Aorta (tissue), 5 donors: ENCODE measurements around the gene DDAH2. TPM values are rescaled to one million over a fixed set of nuclear protein-coding genes. Genes with fewer than 3 reads are reported as not detected.
A peak's percentile ranks its signal among the peaks of the same experiment; 100 is the strongest.

Experiments used
- ATAC-seq: fragments of 200-7000 bp; cut with Tn5 transposase; one replicate; pipeline ENCODE4 v1.9.1; 2022; ENCODE audit warnings: moderate library complexity; ENCODE audit not compliant: low FRiP score
- DNase-seq, 2 donors: peaks; one replicate each; pipeline ENCODE4 v3.0.0-alpha.2; 2020
- H3K27ac ChIP-seq, 2 donors: one replicate each; pipeline ENCODE4 v1.5.1; 2013; ENCODE audit warnings: low read length in 2 of 2, mild to moderate bottlenecking in 2 of 2, moderate library complexity in 2 of 2, control low read depth in 1 of 2, inconsistent platforms in 1 of 2, low read depth in 1 of 2
- H3K27me3 ChIP-seq, 2 donors: one replicate each; pipeline ENCODE4 v1.6.1; 2013; ENCODE audit warnings: control low read depth in 1 of 2, low read length in 1 of 2, mild to moderate bottlenecking in 1 of 2, moderate library complexity in 1 of 2; ENCODE audit not compliant: insufficient read depth in 2 of 2, control insufficient read depth in 1 of 2
- H3K36me3 ChIP-seq, 2 donors: one replicate each; pipeline ENCODE4 v1.6.1; 2013; ENCODE audit warnings: control low read depth in 1 of 2, low read length in 1 of 2, mild to moderate bottlenecking in 1 of 2; ENCODE audit not compliant: insufficient read depth in 2 of 2, control insufficient read depth in 1 of 2
- H3K4me1 ChIP-seq, 2 donors: one replicate each; pipeline ENCODE4 v1.6.1; 2013; ENCODE audit warnings: low read length in 2 of 2, control low read depth in 1 of 2, mild to moderate bottlenecking in 1 of 2, moderate library complexity in 1 of 2; ENCODE audit not compliant: insufficient read depth in 2 of 2, control insufficient read depth in 1 of 2
- H3K4me3 ChIP-seq, 2 donors: one replicate each; pipeline ENCODE4 v1.5.1; 2013; ENCODE audit warnings: low read length in 2 of 2, control low read depth in 1 of 2, mild to moderate bottlenecking in 1 of 2
- H3K9me3 ChIP-seq: one replicate; pipeline ENCODE4 v1.6.1; 2013; ENCODE audit warnings: mild to moderate bottlenecking, low read length; ENCODE audit not compliant: control insufficient read depth
- WGBS, 2 donors: extraction: QIAGEN DNeasy Blood & Tissue Kit; methylation state at CpG; one replicate each; pipeline ENCODE4 v1.1.7; 2013; 5-methylcytosine and 5-hydroxymethylcytosine counted together
- intact Hi-C, 2 donors: fragments of 100-400 bp; cut with DNase I; formaldehyde crosslinking; loops; one replicate each; pipeline versions ENCODE4 v1.14.2 to v1.15.0; 2022
- polyA plus RNA-seq, 2 donors: library from polyadenylated mRNA; stranded (reverse); fragments of 200-250 nt; gene quantifications; one replicate each; pipeline ENCODE4 v1.2.3, GENCODE V29; 2013
- total RNA-seq, 2 donors: library from RNA; stranded (reverse); fragmentation: NEBNext Ultra II Directional; extraction: Animal tissue kit (Norgen Biotek cat#: 25700); gene quantifications; one replicate each; pipeline ENCODE4 v1.2.1, GENCODE V29; 2021
- donor health status: healthy with polysubstance abuse.
- donor health status: Bipolar disorder and iron deficiency.
- donor health status: DM: no; HTN: no; CAD: no.
- donor health status: DM: no; HTN: no; CAD: no.
- donor health status: DM: yes; HTN: yes; CAD: no.

The DDAH2 gene
- total and polyA plus RNA-seq, 4 donors = 118 to 189 (median 127) TPM

DNA sequence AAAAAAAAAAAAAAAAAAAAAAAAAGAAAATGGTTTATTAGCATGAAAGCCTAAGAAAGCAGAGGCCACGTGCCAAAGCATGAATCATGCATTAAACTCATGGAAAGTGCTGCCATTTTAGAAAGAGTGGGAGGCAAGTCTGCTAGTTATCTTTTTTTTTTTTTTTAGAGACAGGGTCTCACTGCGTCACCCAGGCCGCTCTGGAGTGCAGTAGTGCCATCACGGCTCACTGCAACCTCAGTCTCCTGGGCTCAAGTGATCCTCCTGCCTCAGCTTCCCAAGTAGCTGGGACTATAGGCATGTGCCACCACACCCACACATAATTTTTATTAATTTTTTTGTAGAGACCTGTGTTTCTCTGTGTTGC lies 42.9 kb upstream of the DDAH2 start:
- H3K4me1 ChIP-seq = no peaks in the 10 kb centered on the region
- no peak for ATAC-seq

DNA sequence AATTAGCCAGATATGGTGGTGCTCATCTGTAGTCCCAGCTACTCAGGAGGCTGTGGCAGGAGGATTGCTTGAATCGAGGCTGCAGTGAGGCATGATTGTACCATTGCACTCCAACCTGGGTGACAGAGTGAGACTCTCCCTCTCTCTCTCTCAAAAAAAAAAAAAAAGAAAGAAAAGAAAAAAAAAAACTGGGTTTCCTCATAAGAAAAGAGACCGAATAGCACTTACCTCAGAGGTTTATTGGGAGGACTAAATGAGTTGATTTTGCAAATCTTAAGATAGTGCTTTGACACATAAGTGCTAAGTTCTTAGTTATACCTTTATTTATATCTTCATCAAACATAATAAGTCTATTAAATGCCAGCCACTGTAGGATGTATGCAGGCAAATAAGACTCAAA lies 41.8 kb upstream of the DDAH2 start:
- H3K9me3 ChIP-seq = no peaks in the 10 kb centered on the region
- H3K27me3 ChIP-seq = no peaks in the 10 kb centered on the region
- intact Hi-C loops = loop anchor here in 1 of 2 donors (5.0 kb wide), 1 partner anchor 89 kb away; the partner anchor contains the start of gene LY6G5C
- no peak overlapping the region for H3K27ac ChIP-seq
- 84 to 94% methylated on average over 2 of the region's 2 CpGs for WGBS, 2 donors
- H3K36me3 ChIP-seq = no peaks in the 10 kb centered on the region
- ATAC-seq (no peak), DNase-seq (no peak)
- H3K4me3 ChIP-seq = no peak overlapping the region
- no peaks in the 10 kb centered on the region for H3K4me1 ChIP-seq

More for the DNA sequence above, 42.9 kb upstream of the DDAH2 start:
- intact Hi-C loops = loop anchor here in 1 of 2 donors (5.0 kb wide), 1 partner anchor 90 kb away; the partner anchor contains the start of gene LY6G5C
- no peaks in the 10 kb centered on the region for H3K36me3 ChIP-seq
- no peak for DNase-seq
- no peaks in the 10 kb centered on the region for H3K9me3 ChIP-seq
- H3K27ac ChIP-seq = no peak overlapping the region
- no peaks in the 10 kb centered on the region for H3K27me3 ChIP-seq
- no peak overlapping the region for H3K4me3 ChIP-seq
- 40 to 52% methylated on average over 4 of the region's 4 CpGs for WGBS, 2 donors

DNA sequence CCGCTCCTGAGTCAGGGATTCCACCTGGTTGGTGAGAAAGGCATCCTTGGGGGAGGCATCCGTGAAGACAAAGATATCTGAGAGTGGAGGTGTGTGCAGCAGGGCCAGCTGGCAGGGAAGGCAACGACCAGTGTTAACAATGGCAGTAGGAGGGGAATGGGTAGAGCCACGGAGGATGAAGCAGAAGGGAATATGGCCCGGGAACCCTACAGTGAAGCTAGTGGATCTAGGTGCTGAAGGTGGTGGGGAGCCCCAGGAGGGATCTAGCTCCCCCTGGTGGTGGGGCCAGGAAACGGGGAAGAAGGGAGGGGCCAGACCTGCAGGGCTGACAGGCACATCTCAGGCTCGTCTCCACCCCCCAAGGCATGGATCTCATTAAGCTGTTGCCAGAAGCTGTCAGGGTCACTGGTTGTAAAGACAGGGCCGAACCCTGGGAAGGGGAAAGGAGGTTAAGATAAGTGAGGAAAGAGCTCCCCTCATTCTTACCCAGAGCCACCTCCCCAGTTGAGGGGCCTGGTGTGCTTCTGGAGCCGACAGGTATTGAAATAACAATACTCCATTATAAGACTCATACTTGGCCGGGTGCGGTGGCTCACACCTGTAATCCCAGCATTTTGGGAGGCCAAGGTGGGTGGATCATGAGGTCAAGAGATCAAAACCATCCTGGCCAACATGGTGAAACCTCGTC lies 40.7 kb upstream of the DDAH2 start:
- WGBS, 2 donors = 62 to 71% methylated on average over 12 of the region's 12 CpGs
- DNase-seq (peak; percentile 79 to 85), ATAC-seq (no peak)
- Histone ChIP-seq H3K36me3 (no peaks in the 10 kb centered on the region), H3K27me3 (no peaks in the 10 kb centered on the region), H3K4me3 (no peak overlapping the region), H3K27ac (no peak overlapping the region), H3K9me3 (no peaks in the 10 kb centered on the region), H3K4me1 (no peaks in the 10 kb centered on the region)
- intact Hi-C loops = loop anchor here in 1 of 2 donors (5.0 kb wide), 1 partner anchor 88 kb away; the partner anchor contains the start of gene LY6G5C

DNA sequence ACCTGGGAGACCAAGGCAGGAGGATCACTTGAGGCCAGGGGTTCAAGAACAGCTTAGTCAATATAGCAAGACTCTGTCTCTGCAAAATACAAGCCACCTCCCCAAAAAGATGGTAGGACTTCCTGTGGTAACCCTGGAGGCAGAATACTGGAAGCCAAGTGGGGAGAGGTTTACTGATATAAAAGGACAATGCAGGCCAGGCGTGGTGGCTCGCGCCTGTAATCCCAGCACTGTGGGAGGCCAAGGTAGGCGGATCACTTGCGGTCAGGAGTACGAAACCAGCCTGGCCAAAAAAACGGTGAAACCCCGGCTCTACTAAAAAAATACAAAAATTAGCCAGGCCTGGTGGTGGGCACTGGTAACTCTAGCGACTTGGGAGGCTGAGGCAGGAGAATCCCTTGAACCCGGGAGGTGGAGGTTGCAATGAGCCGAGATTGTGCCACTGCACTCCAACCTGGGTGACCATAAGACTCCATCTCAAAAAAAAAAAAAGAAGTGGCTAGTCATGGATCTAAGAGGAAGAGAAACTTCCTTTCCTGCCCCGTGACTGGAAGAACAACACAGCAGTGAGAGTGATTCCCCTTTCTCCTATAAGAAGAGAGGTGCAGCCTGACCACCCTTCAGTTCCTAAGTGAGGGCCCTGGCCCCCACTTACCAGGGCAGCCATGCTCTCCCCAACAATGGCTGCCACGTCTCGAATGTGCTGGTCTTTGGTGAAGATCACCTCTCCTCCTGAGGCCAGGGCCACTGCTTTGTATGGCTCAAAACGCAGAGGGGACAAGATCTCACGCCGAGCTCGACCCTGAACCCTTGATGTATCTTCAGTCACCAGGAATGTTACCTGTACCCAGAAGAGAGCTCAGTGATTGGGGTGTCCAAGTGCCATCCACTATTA lies 39.5 kb upstream of the DDAH2 start:
- Histone ChIP-seq H3K36me3 (no peaks in the 10 kb centered on the region), H3K4me1 (no peaks in the 10 kb centered on the region), H3K4me3 (no peak overlapping the region), H3K9me3 (no peaks in the 10 kb centered on the region), H3K27ac (no peak overlapping the region), H3K27me3 (no peaks in the 10 kb centered on the region)
- intact Hi-C loops = no loop called here
- WGBS, 2 donors = 89 to 92% methylated on average over 18 of the region's 18 CpGs
- no peak for DNase-seq
- no peak for ATAC-seq

GRCh38 chr6:31767096-31767645 lies 38.1 kb upstream of the DDAH2 start:
- ATAC-seq = no peak
- WGBS, 2 donors = 82 to 84% methylated on average over 6 of the region's 6 CpGs

DNA sequence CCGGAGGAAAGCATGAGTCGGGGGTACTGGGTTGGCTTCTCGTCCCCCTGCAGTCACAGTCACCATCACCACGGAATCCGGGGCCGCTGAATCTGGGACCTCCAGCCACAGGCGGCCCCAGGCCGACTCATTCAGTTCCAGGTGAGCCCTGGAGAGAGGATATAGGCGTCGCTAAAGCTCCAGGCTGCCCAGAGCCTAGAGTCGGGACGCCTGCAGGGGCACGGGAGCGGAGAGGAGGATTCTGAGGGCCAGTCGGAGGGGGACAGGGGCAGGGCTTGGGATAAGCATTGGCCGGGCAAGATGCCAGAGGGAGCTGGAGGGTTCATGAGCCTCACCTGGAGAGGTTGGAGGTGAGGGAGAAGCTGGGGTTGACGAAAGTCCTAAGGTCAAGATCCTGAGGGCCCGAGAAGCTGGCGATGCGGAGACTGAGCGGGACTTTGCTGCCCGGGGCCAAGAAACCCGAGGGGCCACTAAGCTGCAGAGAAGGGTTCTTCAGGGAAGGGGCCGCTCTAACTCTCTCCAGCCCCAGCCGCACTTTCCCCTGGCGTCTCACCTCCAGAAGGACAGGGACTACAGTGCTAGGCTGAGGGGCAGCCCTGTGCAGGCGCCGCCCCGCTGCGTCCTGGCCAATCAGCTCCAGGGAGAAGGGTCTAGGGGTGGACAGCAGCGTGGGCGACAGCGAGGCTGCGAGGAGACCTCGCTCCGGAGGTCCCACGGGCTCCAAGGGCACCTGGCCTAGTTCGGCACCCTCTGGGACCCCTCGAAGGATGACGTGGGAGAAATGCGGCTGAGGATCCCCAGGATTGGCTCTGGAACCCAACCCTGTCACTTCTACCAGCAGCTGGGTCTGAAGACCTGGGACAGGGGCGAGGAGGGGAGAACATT lies 37.1 kb upstream of the DDAH2 start:
- DNase-seq = no peak
- peak; percentile 53 for ATAC-seq

More at GRCh38 chr6:31767096-31767645, 38.1 kb upstream of the DDAH2 start:
- DNase-seq = no peak
- Histone ChIP-seq H3K27me3 (no peaks in the 10 kb centered on the region), H3K9me3 (no peaks in the 10 kb centered on the region), H3K4me1 (no peaks in the 10 kb centered on the region), H3K27ac (no peak overlapping the region), H3K4me3 (no peak overlapping the region), H3K36me3 (no peaks in the 10 kb centered on the region)
- intact Hi-C loops = no loop called here

GRCh38 chr6:31765559-31765909 lies 36.4 kb upstream of the DDAH2 start:
- WGBS, 2 donors = 87 to 93% methylated on average over 9 of the region's 9 CpGs
- Histone ChIP-seq H3K4me3 (no peak overlapping the region), H3K4me1 (no peaks in the 10 kb centered on the region), H3K36me3 (no peaks in the 10 kb centered on the region), H3K9me3 (no peaks in the 10 kb centered on the region), H3K27me3 (no peaks in the 10 kb centered on the region), H3K27ac (no peak overlapping the region)
- intact Hi-C loops = no loop called here
- DNase-seq (no peak), ATAC-seq (no peak)

More for the DNA sequence above, 37.1 kb upstream of the DDAH2 start:
- intact Hi-C loops = no loop called here
- no peaks in the 10 kb centered on the region for H3K27me3 ChIP-seq
- H3K36me3 ChIP-seq = no peaks in the 10 kb centered on the region
- H3K27ac ChIP-seq = no peak overlapping the region
- H3K9me3 ChIP-seq = no peaks in the 10 kb centered on the region
- H3K4me3 ChIP-seq = no peak overlapping the region
- no peaks in the 10 kb centered on the region for H3K4me1 ChIP-seq
- WGBS, 2 donors = 31 to 34% methylated on average over 41 to 42 of the region's 42 CpGs

DNA sequence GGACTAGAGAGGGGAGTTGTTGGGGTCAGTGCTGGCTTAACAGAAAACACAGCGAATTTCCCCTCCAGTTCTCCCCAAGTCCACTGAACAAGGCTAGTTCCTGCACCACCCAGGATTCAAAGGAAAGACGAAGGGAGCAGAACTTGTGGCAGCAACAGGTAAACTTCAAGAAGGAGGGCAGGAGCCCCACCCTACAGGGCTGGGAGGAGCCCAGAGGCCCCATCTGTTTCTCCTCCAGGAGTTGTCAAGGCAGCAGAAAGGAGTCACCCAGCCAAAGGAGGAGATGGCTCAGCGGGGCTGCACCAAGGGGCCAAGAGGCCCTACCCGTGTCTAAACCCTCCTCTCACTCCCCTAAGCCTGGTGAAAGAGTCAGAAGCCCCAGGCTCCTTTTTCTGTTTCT lies 35.1 kb upstream of the DDAH2 start:
- no peaks in the 10 kb centered on the region for H3K36me3 ChIP-seq
- H3K4me3 ChIP-seq = no peak overlapping the region
- DNase-seq (no peak), ATAC-seq (no peak)
- no peaks in the 10 kb centered on the region for H3K9me3 ChIP-seq
- 91 to 94% methylated on average over 4 of the region's 4 CpGs for WGBS, 2 donors
- no peaks in the 10 kb centered on the region for H3K27me3 ChIP-seq
- H3K4me1 ChIP-seq = no peaks in the 10 kb centered on the region
- intact Hi-C loops = no loop called here
- no peak overlapping the region for H3K27ac ChIP-seq
